ENCODE results near the gene DTNB. TPM values are rescaled to one million over a fixed set of nuclear protein-coding genes. Genes with fewer than 3 reads are reported as not detected.

Gene DTNB
- polyA plus RNA-seq, 1 donor from 2014 or later = 22.5 TPM

DNA sequence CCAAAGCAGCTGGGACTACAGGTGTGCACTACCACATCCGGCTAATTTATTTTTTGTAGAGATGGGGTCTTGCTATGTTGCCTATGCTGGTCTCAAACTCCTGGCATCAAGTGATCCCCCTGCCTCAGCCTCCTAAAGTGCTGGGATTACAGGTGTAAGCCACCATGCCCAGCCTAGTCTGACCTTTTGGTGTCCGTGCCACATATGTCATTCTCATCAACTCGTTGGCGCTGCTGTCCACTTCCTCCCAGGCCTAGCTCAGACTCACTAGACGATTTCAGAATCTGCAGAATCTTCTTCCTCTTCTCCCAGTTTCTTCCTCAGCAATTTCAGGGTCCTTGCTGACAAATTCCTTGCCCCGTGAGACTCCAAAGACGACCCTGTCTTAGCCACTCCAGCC is 291.9 kb downstream of the DTNB start:
- H2AFZ ChIP-seq (ENCODE audit: low read depth, low read length) = no peak overlapping the region
- no peaks in the 10 kb centered on the region for H3K36me3 ChIP-seq (ENCODE audit: insufficient read depth, low read length)
- no peak overlapping the region for H3K27ac ChIP-seq (ENCODE audit: low read length)
- H3K27me3 ChIP-seq (ENCODE audit: insufficient read depth, low read depth, low read length) = no peaks in the 10 kb centered on the region
- H3F3A ChIP-seq (ENCODE audit: insufficient read depth, low read length, poor library complexity, severe bottlenecking) = no peaks in the 10 kb centered on the region
- H3K4me3 ChIP-seq (ENCODE audit: low read length) = no peak overlapping the region
- no peaks in the 10 kb centered on the region for H3K9me2 ChIP-seq (ENCODE audit: insufficient read depth, low read length)
- H3K79me2 ChIP-seq (replicated peaks; ENCODE audit: insufficient read depth, low read length) = no peaks in the 10 kb centered on the region
- H3K9ac ChIP-seq (ENCODE audit: low read length) = no peak overlapping the region
- H3K9me3 ChIP-seq (ENCODE audit: low read length) = no peaks in the 10 kb centered on the region
- no peak for TF ChIP-seq EP300 (conservative IDR thresholded peaks at IDR 0.05; ENCODE audit: poor library complexity, severe bottlenecking)
- no peak for TF ChIP-seq POLR2AphosphoS5 (IDR thresholded peaks at IDR 0.05)
- no peak for TF ChIP-seq REST (IDR thresholded peaks at IDR 0.05; ENCODE audit: borderline replicate concordance)
- no peak overlapping the region for H3K4me2 ChIP-seq (ENCODE audit: low read length)
- H4K20me1 ChIP-seq (ENCODE audit: insufficient read depth) = no peaks in the 10 kb centered on the region

DNA sequence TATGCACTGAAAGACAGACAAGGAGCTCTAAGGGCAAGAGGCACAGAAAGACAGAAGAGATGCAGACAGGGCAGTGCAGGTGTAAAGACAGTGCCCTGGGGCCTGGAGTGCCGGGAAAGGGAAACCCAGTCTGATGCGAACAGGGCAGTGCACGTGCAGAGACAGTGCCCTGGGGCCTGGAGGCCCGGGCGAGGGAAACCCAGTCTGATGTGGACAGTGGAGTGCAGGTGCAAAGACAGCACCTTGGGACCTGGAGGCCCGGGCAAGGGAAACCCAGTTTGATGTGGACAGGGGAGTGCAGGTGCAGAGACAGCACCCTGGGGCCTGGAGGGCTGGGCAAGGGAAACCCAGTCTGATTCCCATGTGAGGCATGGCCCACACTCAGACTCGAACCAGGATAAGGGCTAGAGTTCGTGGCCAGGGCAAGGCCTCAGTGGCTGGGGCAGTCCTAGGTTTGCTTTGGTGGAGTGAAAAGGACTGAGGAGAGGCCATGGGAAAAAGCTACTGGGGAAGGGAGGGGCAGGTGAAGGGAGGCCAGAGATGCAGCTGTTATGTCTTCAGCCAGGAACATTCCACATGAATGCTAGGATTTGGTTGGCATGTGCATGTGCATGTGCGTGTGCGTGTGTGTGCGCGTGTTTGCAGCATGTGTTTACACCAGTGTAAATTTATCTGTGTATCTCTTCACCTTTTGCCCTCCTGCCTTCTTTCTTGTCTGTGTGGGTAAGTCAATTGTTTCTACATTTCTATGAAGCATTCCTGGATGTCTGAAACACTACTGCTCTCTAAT is 292.6 kb downstream of the DTNB start:
- Histone ChIP-seq H2AFZ (ENCODE audit: low read depth, low read length) (no peak overlapping the region), H3K9me3 (ENCODE audit: low read length) (no peaks in the 10 kb centered on the region), H3K9me2 (ENCODE audit: insufficient read depth, low read length) (no peaks in the 10 kb centered on the region), H4K20me1 (ENCODE audit: insufficient read depth) (no peaks in the 10 kb centered on the region), H3K27me3 (ENCODE audit: insufficient read depth, low read depth, low read length) (no peaks in the 10 kb centered on the region), H3K27ac (ENCODE audit: low read length) (no peak overlapping the region), H3K4me2 (ENCODE audit: low read length) (no peak overlapping the region), H3K4me3 (ENCODE audit: low read length) (no peak overlapping the region), H3K9ac (ENCODE audit: low read length) (no peak overlapping the region), H3K79me2 (replicated peaks; ENCODE audit: insufficient read depth, low read length) (no peaks in the 10 kb centered on the region), H3F3A (ENCODE audit: insufficient read depth, low read length, poor library complexity, severe bottlenecking) (no peaks in the 10 kb centered on the region), H3K36me3 (ENCODE audit: insufficient read depth, low read length) (no peaks in the 10 kb centered on the region)
- TF ChIP-seq REST (IDR thresholded peaks at IDR 0.05; ENCODE audit: borderline replicate concordance) (no peak), MXI1 (conservative IDR thresholded peaks at IDR 0.05; ENCODE audit: poor library complexity, severe bottlenecking) (no peak), TAF1 (IDR thresholded peaks at IDR 0.05; ENCODE audit: low read depth) (no peak), SMC3 (conservative IDR thresholded peaks at IDR 0.05; ENCODE audit: poor library complexity) (no peak), RAD21 (conservative IDR thresholded peaks at IDR 0.05) (no peak), POLR2AphosphoS5 (IDR thresholded peaks at IDR 0.05) (no peak), EP300 (conservative IDR thresholded peaks at IDR 0.05; ENCODE audit: poor library complexity, severe bottlenecking) (no peak), CTCF (IDR thresholded peaks at IDR 0.05; ENCODE audit: poor library complexity, severe bottlenecking) (no peak), EZH2 (IDR thresholded peaks at IDR 0.05; ENCODE audit: borderline replicate concordance, insufficient read depth, low read length, poor library complexity, severe bottlenecking) (no peak)
